LoVo (cell line): ENCODE measurements around the gene EML5.
A peak's percentile ranks its signal among the peaks of the same experiment; 100 is the strongest.

Source experiments
- DNase-seq: peaks from one replicate; pipeline ENCODE4 v3.0.0-alpha.2; 2016; ENCODE audit warnings: low spot score

EML5 gene

GRCh38 chr14:88707088-88707487, 85.7 kb downstream of the EML5 start:
- no peak for DNase-seq

DNA sequence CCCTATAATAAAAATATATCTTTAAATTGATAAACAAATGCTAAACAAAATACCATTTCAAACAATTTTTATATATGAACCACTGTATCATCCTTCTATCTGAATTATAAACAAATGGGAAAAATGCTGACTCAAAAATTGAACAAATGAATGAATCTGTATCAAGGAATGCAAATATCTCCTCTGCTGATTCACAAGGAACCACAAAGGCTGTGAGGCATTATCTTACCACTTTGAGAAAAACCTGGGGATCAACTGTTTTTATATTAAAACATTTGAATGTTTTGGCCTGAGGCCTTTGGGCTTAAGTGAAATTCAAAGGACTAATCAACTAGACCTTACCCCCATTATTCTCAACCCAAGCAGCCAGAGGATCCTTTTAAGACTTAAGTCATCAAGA, 86.3 kb downstream of the EML5 start:
- DNase-seq: no peak

- no peak for DNase-seq
Observed at GRCh38 chr14:88698651-88699050, 94.1 kb downstream of the EML5 start.

GRCh38 chr14:88695870-88696269, 96.9 kb downstream of the EML5 start:
- DNase-seq: no peak

DNA sequence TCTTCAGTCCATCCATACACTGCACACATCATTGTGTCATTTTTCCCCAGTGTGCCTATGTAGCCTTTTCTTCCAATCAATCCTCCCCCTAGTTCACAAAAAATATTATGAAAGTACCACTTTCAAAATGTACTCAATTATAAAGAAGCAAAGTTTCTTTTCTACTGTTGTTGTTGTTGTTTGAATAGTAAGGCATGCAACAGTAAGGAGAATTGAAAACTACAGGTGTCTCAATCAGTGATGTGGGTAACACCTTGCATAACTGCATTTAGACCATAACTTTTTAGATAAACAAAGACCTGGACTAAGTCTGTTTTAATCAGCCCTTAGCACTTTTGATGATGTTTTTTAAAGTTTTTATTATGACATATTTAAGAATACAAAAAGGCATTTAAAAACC, 104.4 kb downstream of the EML5 start:
- DNase-seq: no peak

DNA sequence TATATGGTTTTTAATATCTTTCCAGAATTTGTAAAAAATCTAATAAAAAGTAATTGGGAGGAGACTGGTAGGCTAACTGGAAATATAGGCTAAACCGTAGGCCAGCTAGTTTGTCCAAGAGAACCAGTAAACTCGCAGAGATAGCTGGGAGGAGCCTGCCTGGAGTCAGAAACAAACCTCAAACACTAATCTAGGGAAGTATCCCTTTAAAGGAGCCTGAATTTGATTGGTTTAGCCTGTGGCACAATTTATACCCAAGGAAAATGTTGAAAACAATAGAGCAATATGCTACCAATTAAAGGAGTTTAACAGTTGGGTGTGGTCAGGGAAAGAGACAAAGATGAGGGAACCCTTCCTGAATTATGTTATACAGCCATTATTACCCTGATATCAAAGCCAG, 109.6 kb downstream of the EML5 start:
- no peak for DNase-seq

GRCh38 chr14:88682495-88683114, 110.1 kb downstream of the EML5 start:
- DNase-seq: no peak

DNA sequence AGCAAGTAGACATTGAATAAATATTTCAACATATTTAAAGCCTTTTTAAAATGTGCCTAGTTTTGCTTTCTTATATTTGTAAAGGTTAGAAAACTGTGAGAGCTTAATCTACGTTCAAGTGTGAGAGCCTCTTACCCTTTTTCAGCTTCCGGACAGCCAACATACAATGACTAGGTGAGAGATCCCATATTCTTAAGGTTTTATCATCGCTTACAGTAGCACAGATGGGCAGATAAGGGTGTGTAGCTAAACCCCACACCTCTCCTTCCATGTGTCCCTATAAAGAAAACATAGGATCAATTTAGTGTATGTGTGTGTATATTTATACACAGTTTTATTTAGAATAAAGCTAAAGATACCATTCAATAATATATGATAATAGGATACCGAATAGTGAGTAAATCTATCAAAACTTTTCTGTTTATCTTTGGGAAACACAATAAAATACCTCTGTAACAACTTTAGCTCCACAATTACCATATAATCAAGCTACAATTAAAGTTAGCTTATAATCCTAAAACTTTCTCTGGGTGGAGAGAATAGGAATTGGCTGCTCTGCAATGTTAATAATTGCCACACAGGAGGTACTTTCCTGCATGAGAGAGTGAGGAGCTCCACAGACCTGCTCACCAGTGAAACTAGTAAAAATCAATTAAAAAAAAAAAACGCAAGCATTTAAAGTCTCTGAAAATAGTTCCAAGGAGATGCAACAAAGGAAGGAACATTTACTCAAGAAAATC, 110.8 kb downstream of the EML5 start:
- no peak for DNase-seq

GRCh38 chr14:88669346-88669745, 123.4 kb downstream of the EML5 start:
- no peak for DNase-seq

DNA sequence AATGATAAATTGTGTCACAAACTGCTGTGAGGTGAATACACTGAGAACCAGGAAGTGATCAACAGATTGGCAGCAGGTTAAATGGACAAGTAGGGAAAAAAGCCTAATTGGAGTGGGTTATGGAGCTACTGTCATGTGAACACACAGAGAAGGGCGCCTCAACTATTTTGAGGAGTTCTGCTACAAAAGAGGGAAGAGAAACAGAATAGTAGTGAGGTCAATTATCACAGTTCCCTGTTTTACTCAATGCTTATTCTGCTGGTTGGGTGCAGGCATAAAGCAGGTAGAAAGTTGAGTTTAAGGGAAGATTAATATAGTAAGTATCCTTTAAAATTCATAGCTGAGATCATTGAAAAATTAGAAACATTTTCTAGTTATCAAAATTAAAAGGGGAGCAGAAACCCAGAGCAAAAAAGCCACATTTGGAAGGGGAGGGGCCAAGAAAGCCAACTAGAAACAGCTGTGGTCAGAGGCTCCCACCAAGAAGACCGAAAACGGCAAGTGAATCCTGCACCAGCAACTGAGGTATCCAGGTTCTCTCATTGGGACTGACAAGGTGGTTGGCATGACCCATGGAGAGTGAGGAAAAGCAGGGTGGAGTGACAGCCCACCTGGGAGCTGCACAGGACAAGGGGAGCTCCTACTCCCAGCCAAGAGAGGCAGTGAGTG, 124.2 kb downstream of the EML5 start:
- DNase-seq: no peak

DNA sequence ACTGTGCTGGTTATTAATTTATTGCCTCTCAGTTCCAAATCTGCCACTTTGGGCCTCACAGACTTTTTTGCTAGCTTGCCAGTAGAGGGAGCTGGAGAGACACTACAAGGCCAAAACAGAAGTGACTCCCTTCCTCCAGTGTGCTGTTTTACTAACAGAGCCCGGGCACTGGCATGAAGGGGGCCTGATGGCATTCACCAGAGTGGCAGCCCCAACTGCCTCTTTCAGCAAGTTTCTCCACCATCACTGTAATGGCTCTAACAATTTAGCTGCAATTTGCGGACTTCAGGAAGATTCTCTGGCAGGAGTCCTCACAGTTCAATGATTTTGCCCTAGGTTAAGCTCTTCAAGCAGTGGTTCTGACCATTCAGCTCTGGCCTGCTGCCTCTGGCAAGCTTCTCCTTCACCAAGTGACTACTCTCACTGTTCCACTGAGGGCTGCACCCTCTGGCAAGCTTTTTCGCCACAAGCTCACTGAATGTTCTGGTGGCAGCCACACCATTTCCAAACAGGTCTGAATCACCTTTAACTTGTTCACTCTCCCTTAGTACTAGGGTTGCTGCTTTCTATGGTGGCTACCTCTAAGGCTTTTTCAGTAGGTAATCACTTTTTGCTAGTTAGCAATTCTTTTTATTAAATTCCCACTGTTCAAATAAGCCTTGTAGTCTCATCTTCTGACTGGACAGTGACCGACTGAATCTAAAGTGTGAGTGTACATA, 125.0 kb downstream of the EML5 start:
- DNase-seq: peak; percentile 73

DNA sequence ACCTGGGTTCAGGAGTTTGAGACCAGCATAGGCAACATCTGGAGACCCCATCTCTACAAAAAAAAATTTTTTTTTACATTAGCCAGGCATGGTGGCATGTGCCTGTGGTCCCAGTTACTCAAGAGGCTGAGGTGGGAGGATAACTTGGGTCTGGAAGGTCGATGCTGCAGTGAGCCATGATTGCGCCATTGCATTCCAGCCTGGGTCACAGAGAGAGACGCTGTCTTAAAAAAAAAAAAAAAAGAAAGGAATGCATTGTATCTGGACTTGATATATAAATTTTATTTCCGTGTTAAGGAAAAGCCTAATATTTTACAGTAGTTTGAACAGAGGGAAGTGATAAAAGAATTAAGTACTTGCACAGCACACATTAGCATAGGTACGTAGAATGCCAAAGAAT, 132.7 kb downstream of the EML5 start:
- no peak for DNase-seq

GRCh38 chr14:88639221-88639620, 153.5 kb downstream of the EML5 start:
- DNase-seq: no peak

DNA sequence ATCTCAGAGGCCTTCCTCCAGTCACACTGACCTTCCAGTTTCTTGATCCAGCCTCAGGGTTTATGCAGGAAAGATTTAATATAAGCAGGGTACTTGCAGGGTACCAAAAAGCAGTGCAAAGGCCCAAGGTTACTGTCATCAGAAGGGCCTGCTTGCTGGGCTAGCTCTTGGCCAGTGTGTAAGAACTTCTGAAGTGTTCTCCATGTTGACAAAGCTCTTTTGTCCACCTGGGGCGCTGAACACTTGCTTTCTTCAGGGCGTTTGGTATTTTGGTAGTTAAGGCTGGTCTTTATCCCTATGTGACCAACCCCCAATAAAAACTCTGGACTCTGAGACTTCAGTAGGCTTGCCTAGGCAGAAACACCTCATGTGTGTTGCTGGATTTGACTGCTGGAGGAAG, 160.2 kb downstream of the EML5 start:
- no peak for DNase-seq

DNA sequence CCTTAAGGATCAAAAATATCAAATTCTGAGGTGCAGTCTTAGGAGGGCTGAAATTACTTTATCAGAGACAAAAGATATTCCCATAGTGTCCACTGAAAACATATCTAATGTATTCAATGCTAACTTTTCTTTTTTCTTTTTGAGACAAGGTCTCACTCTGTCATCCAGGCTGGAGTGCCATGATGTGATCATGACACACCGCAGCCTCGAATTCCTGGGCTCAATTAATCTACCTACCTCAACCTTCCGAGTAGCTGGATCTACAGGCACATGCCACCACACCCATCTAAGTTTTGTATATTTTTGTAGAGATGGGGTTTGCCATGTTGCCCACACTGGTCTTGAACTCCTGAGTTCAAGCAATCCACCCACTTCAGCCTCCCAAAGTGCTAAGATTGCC, 161.7 kb downstream of the EML5 start:
- no peak for DNase-seq

DNA sequence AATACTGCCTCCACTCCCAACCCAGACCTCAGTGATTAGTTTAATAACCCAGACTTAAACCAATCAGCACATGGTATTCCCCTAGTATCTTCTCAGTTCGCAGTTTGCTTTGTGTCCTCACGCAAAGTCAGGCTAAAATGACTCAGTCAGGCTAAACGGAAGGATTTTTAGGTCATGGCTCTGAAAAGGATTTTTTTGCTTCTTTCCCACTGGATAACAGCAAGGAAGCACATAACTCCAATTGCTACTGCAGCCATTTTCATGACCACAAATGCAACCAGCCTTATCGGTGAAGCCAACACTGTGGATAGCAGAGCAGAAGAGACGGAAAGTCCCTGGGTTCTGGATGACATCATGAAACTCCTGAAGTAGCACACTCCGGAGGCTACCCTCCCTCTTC, 162.2 kb downstream of the EML5 start:
- DNase-seq: no peak

- DNase-seq: no peak
Observed at GRCh38 chr14:88628462-88628861, 164.3 kb downstream of the EML5 start.

- no peak for DNase-seq
Observed at GRCh38 chr14:88628033-88628432, 164.7 kb downstream of the EML5 start.

DNA sequence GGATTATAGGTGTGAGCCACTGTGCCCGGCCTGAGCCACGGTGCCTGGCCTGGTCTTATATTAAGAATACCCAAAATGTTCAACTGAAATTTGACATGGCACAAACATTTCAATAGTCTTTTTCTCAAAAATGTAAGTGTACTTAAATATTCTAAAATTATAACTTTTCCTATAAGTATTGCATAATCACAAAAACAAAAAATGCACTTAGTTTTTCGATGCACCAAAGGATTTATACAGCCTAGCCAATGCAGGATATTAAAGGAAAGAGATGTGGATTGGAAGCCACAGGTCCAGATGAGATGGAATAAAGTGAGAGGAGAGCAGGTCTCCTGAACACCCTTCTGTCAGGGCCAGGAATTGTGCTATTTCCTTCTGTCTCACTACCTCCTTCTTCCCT, 167.1 kb downstream of the EML5 start:
- no peak for DNase-seq

DNA sequence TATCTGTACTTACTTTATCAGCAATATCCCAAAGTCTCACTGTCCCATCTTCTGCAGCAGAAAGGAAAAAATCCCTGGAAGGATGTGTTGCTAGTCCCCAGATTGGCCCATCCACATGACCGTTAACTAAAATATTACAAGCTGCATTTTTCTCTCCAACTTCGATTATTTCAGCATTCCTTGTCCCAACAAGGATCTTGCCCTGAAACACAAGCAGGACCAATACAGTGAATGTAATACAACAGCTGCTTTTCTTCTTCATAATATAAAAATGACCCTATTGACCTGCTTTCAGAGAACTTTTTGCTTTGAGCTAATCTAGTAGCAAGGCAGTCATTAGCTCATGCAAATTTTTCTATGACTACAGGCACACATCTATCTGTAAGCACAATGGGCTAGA, 171.7 kb downstream of the EML5 start:
- DNase-seq: no peak

DNA sequence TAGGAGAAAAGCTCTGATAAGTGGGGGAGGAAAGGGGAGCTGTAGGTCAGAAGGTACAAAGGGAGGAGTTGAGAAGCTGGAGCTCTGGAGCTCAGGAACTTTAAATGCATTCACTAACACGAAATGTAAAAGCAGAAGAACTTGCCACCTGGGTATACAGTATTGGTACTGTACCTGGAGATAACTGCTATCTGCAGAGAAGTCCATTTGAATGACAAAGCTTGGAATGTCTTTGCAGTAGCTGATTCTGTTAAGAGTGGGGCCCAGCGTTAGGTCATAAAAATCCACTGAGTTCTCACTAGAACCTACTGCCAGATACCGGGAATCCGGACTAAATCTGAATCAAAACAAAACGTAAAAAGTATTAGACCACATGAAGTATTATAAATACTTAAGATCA, 174.3 kb downstream of the EML5 start:
- DNase-seq: no peak

- no peak for DNase-seq
Observed at GRCh38 chr14:88617479-88617878, 175.3 kb downstream of the EML5 start.

DNA sequence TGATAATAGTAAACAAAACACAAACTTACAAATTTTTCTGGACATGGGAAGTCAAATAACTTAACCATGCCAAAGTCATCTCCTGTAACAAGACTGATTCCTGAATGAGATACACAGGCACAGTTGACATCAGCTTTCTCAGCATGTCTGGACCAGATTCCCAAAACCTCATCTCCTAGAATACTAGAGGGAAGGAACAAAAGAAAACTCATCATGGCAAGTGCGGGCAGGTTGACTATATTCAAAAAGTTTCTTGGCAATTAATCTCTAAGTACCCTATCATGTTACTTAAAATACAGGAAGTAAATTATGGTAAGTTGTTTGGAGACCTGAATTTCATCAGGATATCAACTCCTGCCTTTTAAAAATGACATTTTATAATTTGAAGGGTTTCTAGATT, 176.1 kb downstream of the EML5 start:
- no peak for DNase-seq
